ENCODE measurements around the gene HSBP1L1.

The HSBP1L1 gene

DNA sequence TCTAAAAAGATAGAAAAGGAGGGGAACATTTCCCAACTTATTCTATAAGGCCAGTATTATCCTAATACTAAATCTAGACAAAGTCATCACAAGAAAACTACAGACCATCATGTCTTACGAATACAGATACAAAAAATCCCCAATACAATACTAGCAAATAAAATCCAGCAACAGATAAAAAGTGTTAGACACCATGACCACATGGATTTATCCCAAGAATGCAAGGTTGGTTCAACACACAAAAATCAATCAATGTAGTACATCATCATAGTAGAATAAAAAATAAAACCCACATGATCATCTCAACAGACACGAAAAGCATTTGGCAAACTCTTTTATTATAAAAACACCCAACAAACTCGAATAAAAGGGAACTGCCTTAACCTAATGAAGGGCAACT is 31.5 kb upstream of the HSBP1L1 start:
- TF ChIP-seq, protein P1, sequence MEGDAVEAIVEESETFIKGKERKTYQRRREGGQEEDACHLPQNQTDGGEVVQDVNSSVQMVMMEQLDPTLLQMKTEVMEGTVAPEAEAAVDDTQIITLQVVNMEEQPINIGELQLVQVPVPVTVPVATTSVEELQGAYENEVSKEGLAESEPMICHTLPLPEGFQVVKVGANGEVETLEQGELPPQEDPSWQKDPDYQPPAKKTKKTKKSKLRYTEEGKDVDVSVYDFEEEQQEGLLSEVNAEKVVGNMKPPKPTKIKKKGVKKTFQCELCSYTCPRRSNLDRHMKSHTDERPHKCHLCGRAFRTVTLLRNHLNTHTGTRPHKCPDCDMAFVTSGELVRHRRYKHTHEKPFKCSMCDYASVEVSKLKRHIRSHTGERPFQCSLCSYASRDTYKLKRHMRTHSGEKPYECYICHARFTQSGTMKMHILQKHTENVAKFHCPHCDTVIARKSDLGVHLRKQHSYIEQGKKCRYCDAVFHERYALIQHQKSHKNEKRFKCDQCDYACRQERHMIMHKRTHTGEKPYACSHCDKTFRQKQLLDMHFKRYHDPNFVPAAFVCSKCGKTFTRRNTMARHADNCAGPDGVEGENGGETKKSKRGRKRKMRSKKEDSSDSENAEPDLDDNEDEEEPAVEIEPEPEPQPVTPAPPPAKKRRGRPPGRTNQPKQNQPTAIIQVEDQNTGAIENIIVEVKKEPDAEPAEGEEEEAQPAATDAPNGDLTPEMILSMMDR (IDR thresholded peaks at IDR 0.05) = no peak
- DNase-seq (ENCODE audit: low spot score) = no peak
- H3K4me3 ChIP-seq = no peak overlapping the region
- H3K27ac ChIP-seq = no peak overlapping the region

DNA sequence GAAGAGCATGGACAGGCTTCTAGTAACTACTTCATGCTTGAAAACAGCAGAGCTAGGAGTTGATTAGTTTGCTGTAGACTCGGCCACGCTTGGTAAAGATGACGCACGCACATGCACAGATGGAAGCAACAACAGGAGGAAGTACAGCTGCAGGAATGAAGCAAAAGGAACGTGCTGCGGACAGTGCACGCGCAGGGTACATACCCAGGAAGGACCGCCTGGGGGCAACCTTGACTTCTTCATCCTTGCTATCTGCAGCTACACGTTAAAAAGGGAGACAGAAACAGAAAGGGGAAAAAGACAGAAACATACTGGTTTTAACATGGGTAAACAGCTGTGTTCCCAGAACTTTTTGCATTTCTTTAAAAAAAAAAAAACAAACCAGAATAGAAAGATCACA is 30.7 kb upstream of the HSBP1L1 start:
- Histone ChIP-seq H3K27ac (no peak overlapping the region), H3K4me3 (no peak overlapping the region)
- peak; percentile 36 for DNase-seq (ENCODE audit: low spot score)
- TF ChIP-seq, protein P1 (IDR thresholded peaks at IDR 0.05) = no peak

DNA sequence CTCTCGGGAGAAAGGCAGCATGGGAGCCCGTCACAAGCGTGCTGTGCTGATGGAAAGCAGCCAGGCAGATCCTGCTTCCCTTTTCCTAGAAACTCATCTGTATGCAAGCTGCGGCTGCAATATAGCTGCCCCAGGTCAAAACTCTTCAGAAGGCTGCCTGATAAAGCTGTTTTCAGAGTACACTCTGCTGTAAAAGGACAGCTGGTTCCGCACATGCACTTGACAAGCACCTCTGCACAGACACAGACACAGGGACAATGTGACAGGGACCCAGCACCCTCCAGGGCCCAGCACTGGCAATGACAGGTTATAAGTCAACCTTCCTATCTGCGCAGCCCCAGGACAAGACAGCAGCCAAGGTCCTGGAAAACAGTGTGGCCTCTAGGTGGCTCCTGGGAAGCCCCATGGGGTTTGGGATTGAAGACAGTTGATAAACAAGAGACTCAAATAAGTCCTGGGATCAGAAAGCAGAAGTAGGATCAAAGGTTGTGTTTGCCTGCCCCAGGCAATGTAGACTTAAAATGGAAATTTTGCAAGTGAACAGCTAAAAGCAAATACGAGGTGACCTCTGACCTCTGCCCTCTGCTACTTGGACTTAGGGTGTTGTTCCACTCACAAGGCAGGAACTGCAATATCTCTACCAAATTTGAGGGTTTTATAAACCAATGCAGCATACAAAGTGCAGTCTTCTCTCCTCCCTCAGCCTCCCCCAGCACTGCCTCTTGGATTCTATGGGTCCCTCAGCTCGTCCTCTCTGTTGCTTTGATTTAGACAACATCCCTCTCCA is 29.9 kb upstream of the HSBP1L1 start:
- DNase-seq (ENCODE audit: low spot score) = peak; percentile 43
- Histone ChIP-seq H3K27ac (peak overlapping the region in 1 of 2 donors; percentile 19), H3K4me3 (no peak overlapping the region)
- TF ChIP-seq, protein P1 (IDR thresholded peaks at IDR 0.05) = no peak

DNA sequence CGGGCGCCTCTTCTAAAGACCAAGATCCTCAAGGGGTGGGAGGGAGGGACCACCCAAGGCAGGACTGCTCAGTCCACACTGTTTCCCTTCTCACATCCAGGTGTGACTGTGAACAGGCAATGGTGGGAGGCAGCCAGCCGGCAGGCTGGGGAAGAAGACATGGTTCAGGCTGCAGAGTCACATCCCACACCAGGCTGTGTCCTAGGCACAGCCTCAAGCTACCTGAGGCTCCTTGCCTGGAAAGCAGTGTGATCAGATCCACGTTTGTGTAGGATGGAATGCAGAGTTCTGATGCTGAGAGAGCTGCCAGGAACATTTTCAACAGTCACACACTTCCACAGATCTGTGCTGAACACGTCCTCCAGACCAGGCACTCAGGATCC is 29.4 kb upstream of the HSBP1L1 start:
- TF ChIP-seq, protein P1 (IDR thresholded peaks at IDR 0.05) = no peak
- Histone ChIP-seq H3K27ac (no peak overlapping the region), H3K4me3 (no peak overlapping the region)
- peak; percentile 64 for DNase-seq (ENCODE audit: low spot score)

DNA sequence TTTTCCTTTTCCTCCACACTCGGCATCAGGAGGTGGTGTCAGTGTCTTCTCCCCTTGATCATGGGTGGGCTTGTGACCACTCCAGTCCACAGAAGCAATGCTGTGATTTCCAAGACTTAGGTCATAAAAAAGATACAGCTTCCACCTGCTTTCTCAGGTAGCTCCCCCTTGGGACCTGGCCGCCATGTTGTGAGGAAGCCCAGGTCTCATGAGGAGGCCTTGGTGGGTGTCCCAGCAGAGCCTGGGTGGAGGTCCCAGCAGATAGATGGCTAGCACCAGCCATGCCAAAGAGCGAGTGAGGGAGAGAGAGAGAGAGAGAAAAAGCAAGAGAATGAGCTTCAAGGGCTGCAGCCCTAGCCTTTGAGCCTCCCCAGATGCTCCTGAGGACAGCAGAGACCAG is 28.9 kb upstream of the HSBP1L1 start:
- peak; percentile 16 for DNase-seq (ENCODE audit: low spot score)
- no peak overlapping the region for H3K4me3 ChIP-seq
- H3K27ac ChIP-seq = no peak overlapping the region
- TF ChIP-seq, protein P1 (IDR thresholded peaks at IDR 0.05) = no peak

DNA sequence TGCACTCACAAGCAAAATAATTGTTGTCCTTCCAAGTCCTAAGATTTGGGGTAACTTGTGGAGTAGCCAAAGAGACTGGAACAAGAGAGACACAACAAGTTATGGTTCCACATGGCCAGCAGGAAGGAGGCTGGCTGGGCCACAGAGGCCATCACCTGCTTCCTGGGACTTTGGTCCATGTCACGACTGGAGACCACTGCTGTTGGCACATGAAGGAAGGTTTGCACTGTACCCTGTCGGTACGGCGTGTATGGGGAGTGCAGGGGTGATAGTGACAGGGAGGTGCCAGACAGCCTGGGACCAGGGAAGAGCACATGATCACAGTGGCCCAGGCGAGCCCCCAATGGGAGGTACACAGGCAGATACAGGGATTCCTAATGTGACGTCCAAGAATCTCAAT is 28.5 kb upstream of the HSBP1L1 start:
- TF ChIP-seq, protein P1 (IDR thresholded peaks at IDR 0.05) = no peak

DNA sequence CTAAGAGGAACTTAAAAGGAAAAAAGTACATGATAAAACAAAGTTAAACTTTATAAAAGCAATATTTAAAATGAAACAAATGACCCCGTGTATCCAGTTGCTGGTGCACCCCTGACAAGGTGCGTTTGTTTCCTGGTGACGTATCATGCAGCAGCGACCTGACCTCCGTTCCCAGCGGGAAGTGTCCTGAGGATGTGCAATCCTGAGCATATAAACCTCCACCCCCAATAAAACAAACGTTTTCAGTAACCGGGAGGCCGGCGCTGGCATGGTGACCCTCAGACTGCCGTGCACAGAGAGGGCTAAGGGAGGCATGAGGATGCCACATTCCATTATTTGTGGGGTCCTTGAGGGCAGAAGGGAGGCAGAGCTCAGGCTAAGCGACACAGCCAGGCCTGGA is 27.8 kb upstream of the HSBP1L1 start:
- H3K4me3 ChIP-seq = no peak overlapping the region
- H3K27ac ChIP-seq = no peak overlapping the region
- DNase-seq (ENCODE audit: low spot score) = peak; percentile 17
- TF ChIP-seq, protein P1 (IDR thresholded peaks at IDR 0.05) = no peak

More for the DNA sequence above, 28.5 kb upstream of the HSBP1L1 start:
- peak; percentile 19 for DNase-seq (ENCODE audit: low spot score)
- H3K27ac ChIP-seq = no peak overlapping the region
- no peak overlapping the region for H3K4me3 ChIP-seq
